Esophagus mucosa (tissue), 1 donor: Measurements from ENCODE around the gene MXD1. TPM values are rescaled to one million over a fixed set of nuclear protein-coding genes. Genes with fewer than 3 reads are reported as not detected.

Source experiments
- ATAC-seq: fragments of 200-7000 bp; cut with Tn5 transposase; one replicate; pipeline ENCODE4 v1.9.1; 2020
- total RNA-seq: library from RNA; stranded (reverse); gene quantifications from one replicate; pipeline ENCODE4 v1.2.4, GENCODE V29; 2023
- donor health status: DM: yes; HTN: yes; CAD: no.

The MXD1 gene
- total RNA-seq, 1 donor from 2014 or later, result 155 TPM

DNA sequence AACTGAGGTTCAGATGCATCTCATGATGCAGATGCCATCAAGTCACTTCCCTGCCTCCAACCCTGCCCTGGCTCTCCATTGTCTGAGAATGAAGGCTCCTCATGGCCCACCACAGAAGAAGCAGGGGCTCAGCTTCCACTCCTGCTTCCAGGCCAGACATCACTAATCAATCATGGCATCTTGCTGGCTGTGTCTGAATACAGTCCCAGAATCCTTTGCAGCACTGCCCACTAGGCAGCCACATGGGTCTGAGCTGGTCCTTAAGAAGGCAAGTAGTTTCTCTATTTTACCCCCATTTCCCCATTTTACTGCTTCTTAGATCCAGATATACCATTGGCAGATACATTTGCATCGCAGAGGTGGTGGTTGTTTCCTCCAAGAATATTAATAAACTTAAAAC is 39.2 kb downstream of the MXD1 start:
- ATAC-seq, result no peak

- ATAC-seq, result peak; percentile 65
Measured at GRCh38 chr2:69955029-69955428, 40.1 kb downstream of the MXD1 start.

DNA sequence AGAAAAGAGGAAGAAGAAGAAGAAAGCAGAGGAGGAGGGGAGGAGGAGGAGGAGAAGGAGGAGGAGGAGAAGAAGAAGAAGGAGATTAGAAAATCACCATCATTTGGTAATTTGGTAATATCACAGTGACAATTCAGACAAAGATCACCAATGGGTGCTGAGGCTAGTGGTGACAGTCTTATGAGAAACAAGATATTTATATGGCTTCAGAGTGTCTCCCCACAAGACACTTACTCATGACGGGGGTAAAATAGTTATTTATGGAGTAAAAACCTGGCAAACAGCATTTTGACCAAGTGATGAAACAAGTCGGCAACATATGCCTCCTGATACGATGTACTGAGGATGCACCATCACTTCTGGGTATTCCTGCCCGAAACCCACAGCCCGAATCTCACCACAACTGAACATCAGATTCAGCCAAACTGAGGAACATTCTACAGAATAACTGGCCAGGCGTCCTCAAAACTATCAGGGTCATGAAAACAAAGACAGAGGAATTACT is 41.6 kb downstream of the MXD1 start:
- no peak for ATAC-seq

- no peak for ATAC-seq
Measured at GRCh38 chr2:69957965-69958364, 43.1 kb downstream of the MXD1 start.

DNA sequence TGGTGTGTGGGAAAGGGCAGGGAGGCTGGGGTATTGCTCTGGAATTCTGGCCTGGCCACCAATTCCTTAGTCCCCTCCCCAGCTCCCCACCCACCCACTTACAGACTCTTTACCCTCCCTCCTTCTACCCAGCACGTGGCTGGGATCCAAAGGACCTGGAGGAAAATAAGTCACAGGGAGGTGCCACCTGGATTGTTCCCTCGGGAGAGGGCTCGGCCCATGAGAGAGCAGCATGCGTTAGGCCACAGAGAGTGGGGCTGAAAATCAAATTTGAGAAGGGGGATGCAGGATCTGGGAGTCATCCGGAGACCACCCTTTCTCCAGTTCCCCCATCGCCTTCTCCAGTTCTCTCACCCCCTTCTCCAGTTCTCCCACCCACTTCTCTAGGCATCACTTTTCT is 43.6 kb downstream of the MXD1 start:
- ATAC-seq, result no peak

GRCh38 chr2:69959425-69959824 is 44.5 kb downstream of the MXD1 start:
- ATAC-seq, result no peak

GRCh38 chr2:69960821-69961220 is 45.9 kb downstream of the MXD1 start:
- ATAC-seq, result no peak

DNA sequence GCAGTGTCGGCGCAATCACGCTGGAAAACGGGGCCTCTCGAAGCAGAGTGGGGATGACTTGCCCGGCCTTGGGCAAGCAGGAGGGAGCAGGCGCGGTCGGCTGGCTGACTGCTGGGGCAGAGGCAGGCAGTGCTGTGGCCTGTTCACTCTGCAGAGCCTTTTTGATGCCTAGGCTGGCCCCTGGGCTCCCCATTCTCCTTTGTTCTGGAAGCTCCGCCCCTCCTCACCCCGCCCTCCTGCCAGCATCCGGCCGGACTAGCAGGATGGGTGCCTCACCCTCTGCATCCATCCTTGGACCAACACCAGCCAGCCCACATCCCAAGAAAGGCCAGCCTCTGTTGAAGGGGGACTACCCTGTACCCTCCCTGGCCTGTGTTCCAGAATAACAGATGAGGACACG is 46.6 kb downstream of the MXD1 start, which contains the start of gene ASPRV1:
Gene ASPRV1, minus strand, starts transcription at position 136 of the 400 bp plus-strand sequence. CDS start 195 bp downstream, outside the sequence.
- ATAC-seq, result peak; percentile 34

DNA sequence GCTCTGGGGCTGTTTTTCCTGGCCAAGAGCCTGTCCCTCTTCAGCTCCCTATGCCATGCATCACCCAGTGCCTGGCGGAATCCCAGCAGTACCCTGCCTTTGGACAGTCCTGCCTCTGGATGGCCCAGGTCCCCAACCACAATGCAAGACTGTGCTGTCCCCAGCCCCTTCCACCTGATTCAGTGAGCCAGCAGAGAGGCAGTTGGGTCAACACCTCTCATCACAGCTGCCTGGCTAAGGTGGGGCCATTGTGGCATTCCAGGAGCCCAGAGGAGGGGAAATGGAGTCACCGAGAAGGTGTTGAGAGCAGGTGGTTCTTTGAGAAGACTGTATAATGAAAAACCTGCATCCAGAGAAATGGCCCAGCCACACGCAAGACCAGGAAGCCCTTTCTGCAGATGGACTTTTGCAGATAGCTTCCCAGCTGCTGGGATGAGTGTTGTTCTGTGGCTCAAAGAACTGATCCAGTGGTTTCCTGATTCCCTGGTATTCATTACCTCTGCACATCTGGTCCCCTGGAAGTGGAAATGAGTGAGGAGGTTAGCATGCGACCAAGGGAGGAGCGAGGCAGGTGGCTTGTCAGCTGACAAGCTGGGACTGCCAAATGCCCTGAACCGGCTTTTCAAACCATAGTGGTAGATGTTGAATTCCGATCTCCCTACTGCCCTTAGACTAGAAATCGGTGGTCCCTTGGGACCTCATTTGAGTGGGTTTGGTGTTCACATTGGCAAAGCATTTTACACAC is 48.2 kb downstream of the MXD1 start:
- ATAC-seq, result no peak

GRCh38 chr2:69964353-69964841 is 49.5 kb downstream of the MXD1 start:
- no peak for ATAC-seq

GRCh38 chr2:69965756-69966445 is 51.0 kb downstream of the MXD1 start:
- ATAC-seq, result no peak

DNA sequence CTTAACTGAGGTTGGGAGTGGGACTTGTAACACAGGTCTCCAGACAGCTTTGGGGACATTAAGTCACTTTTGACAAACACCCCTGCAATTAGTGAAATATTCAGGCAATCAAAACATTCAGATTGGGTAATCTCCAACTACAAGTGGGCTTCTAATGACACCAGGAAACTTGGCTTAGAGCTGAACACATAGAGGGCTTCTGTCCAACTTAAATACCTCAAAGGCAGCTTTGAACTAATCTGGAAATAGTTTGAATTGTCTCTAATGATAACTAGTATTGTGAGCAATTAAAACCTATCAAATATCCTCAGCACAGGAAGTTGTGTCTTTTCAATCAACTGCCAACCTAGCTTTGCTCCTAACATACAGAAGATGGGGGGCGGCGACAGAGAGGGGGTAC is 51.6 kb downstream of the MXD1 start:
- ATAC-seq, result no peak

GRCh38 chr2:69968609-69969008 is 53.7 kb downstream of the MXD1 start:
- no peak for ATAC-seq

DNA sequence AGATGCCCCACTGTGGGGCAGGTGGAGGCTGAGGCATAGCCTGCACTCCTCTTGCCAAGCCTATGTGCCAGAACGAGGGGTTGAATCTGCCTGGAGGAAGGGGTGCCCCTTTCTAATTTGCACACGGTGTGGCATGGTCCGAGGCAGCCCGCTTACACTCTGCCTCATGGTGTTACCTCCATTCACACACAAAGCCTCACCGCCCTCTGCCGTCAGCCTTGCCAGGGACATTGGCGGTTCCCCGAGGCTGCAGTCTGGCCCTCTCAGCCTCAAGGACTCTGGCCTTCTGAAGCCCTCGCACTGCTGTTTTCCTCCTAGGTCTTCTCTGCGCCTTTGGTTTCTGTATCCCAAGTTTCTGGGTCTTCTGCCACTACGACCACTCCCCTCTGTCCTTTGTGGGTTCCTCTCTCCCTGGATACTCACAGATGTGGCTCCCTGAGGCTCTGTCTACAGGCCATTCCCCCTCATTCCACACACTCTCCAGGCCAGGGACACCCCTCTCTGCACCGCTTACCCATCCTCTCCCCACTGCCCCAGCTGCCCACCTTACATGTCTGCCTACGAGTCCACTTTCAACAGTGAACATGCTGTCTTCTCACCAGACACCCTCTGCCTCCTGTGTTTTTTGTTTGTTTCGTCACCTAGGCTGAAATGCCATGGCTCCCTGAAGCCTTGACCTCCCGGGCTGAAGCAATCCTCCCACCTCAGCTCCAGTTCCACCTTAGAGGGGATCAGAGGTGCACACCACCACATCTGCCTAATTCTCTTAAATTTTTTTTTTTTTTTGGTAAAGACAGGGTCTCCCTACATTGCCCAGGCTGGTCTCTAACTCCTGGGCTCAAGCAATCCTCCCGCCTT is 54.4 kb downstream of the MXD1 start:
- no peak for ATAC-seq

GRCh38 chr2:69969991-69970390 is 55.1 kb downstream of the MXD1 start:
- ATAC-seq, result no peak

DNA sequence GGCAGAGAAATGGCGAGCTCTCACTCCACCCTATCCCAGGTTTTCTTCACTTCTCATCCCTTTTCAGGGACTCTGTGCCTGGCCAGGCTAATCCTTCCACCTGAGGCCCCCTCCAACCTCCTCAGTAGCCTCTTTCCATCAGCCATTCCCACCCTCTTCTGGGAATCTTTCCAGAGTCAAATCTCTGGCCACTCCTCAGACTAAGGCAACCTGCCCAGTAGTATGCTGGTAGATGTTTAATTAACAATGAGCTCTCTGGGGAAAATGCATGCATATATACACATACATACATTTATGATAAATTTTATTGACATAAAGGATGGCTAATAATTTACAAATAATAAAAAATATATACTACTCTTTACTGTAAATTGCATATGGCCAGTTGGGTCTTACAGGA is 57.9 kb downstream of the MXD1 start:
- no peak for ATAC-seq

DNA sequence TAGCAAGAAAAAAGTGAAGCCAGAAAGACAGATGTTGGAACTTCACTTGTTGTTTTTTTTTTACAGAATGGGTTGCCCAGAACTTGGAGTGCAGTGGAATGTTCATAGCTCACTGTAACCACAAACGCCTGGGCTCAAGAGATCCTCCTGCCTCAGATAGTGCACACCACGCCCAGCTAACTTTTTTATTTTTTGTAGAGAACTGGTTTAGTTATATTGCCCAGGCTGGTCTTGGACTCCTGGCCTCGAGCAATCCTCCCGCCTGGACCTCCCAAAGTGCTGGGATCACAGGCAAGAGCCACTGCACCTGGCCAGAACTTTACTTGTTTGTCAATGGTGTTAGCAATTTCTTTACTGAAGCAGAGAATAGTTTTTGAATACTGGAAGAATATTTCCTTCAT is 58.4 kb downstream of the MXD1 start:
- ATAC-seq, result no peak

GRCh38 chr2:69975136-69975852 is 60.4 kb downstream of the MXD1 start:
- no peak for ATAC-seq

DNA sequence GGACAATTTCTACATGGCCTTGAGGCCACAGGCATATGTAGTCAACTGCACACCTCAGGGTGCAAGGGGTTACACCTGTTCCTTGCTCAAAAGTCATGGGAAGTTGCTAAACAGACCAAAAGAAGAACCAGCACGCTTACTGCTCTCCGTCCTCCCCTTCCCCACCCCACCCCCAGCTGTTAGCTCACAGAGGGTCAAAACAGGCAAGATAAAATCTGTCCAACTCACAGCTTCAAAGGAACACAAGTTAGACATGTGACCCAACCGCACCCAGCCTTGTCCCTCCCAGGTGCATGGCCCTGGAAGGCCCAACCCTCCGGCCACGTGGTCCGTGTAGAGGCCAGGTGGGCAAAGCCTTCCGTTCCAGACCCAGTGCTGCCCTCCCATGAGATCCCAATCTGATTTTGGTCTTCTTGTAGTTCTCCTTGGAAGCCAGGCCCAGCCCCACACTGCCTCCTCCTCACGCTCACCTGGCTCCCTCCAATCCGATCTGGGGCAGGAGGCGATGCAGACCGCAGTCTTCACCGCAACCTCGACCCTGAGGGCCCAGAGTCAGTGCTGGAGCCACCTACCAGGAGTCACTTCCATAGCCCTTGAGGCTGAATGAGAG is 61.0 kb downstream of the MXD1 start:
- no peak for ATAC-seq

DNA sequence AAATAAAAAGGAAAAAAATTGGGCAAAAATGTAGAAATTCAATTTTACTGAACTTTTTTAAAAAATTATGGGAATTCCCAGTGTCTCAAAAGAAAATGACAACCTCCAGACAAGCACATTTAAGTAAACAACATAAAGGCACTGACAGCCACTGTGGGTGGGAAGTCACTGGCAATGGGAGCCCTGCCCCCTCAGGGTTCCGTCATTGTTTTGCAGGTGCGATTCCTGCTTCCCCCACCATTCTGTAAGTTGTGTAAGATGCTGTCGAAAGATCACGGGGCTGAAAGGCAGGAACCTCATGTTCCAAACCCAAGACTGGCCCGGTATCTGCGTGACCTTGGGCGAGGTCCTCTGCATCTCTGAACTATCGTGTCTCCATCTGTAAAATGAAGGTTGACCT is 62.3 kb downstream of the MXD1 start:
- no peak for ATAC-seq

GRCh38 chr2:69977906-69978482 is 63.1 kb downstream of the MXD1 start:
- no peak for ATAC-seq
